K562 (cell line): Measurements from ENCODE around the gene DBX1. TPM values are rescaled to one million over a fixed set of nuclear protein-coding genes. Genes with fewer than 3 reads are reported as not detected.

Source experiments
- ATAC-seq: fragments of 200-7000 bp; cut with Tn5 transposase; 3 replicates; pipeline ENCODE4 v1.9.1; 2020; ENCODE audit warnings: moderate library complexity
- BruUV-seq: library from RNA; stranded (reverse); fragments of 400-500 nt; replicated peaks from 2 replicates; lab custom pipeline; 2021; lab: Mats Ljungman, UMichigan
- CTCF ChIA-PET: fragments of 300-600 bp; formaldehyde crosslinking; extraction: SDS; loops from one replicate; lab custom pipeline; 2021; ENCODE audit warnings: low intra/inter-chr PET ratio; lab: Yijun Ruan, JAX
- POLR2A ChIA-PET: fragments of 300-600, 350-650 bp; sonication (Branson Sonifier 250); formaldehyde crosslinking; extraction: SDS; loops from one replicate; lab custom pipeline; 2021; ENCODE audit warnings: antibody characterized with exemption, inconsistent platforms; lab: Yijun Ruan, JAX
- DNase-seq, 4 experiments: peaks; one replicate each; pipeline versions ENCODE4 v3.0.0 to v3.0.0-alpha.2; 2011 to 2018; ENCODE audit warnings: low spot score in 3 of 4, mixed read lengths in 3 of 4; ENCODE audit errors: extremely low read depth in 1 of 4
- FAIRE-seq: peaks from 2 replicates; lab custom pipeline; 2011; peaks lifted over from hg19 to GRCh38; lab: Jason Lieb, UNC
- H2AFZ ChIP-seq: 2 replicates; pipeline ENCODE4 v1.6.0; 2011; ENCODE audit warnings: low read depth, low read length, control low read depth, inconsistent platforms
- H3K27ac ChIP-seq: fragments of 200-600 bp; 3 replicates; pipeline ENCODE4 v1.8.0; 2011; ENCODE audit warnings: low read depth, mild to moderate bottlenecking, control low read depth, inconsistent platforms, low read length, moderate library complexity, mixed read lengths; ENCODE audit errors: extremely low read depth
- H3K27me3 ChIP-seq, 2 experiments: fragments of 300-600 bp in 1 of 2; 2 replicates in 1 of 2; 3 replicates in 1 of 2; pipeline versions ENCODE4 v1.6.0 to v1.8.0; 2011; ENCODE audit warnings: inconsistent platforms in 2 of 2, low read length in 2 of 2, mild to moderate bottlenecking in 1 of 2, mixed read lengths in 1 of 2, moderate library complexity in 1 of 2; ENCODE audit not compliant: control insufficient read depth in 2 of 2, insufficient read depth in 2 of 2
- H3K36me3 ChIP-seq: fragments of 300-600 bp; 3 replicates; pipeline ENCODE4 v1.8.0; 2011; ENCODE audit warnings: mild to moderate bottlenecking, low read length, inconsistent platforms; ENCODE audit not compliant: control insufficient read depth, insufficient read depth
- H3K4me1 ChIP-seq, 2 experiments: fragments of 200-600 bp in 1 of 2; replicated peaks in 1 of 2; 2 replicates in 1 of 2; 3 replicates in 1 of 2; pipeline versions ENCODE4 v1.5.1 to v1.8.0; 2011; ENCODE audit warnings: inconsistent platforms in 2 of 2, low read length in 2 of 2, mild to moderate bottlenecking in 1 of 2, mixed read lengths in 1 of 2, moderate library complexity in 1 of 2; ENCODE audit not compliant: control insufficient read depth in 2 of 2, insufficient read depth in 2 of 2
- H3K4me2 ChIP-seq: 2 replicates; pipeline ENCODE4 v1.6.1; 2011; ENCODE audit warnings: low read length, control low read depth, inconsistent platforms, mixed read lengths; ENCODE audit not compliant: insufficient read depth
- H3K4me3 ChIP-seq: fragments of 200-600 bp; sonication (generic), shearing (Covaris generic); 2 replicates; pipeline ENCODE4 v1.5.1; 2016; ENCODE audit warnings: control low read depth, inconsistent platforms
- H3K79me2 ChIP-seq: fragments of 200-600 bp; 3 replicates; pipeline ENCODE4 v1.8.0; 2011; ENCODE audit warnings: low read length, inconsistent platforms; ENCODE audit not compliant: control insufficient read depth, insufficient read depth
- H3K9ac ChIP-seq, 2 experiments: 2 replicates each; pipeline versions ENCODE4 v1.6.0 to v1.6.1; 2011; ENCODE audit warnings: low read depth in 2 of 2, low read length in 2 of 2, control low read depth in 1 of 2, inconsistent platforms in 1 of 2, mild to moderate bottlenecking in 1 of 2, mixed read lengths in 1 of 2; ENCODE audit not compliant: insufficient read depth in 1 of 2
- H3K9me1 ChIP-seq: one replicate; pipeline ENCODE4 v1.6.0; 2011; ENCODE audit warnings: inconsistent platforms, mild to moderate bottlenecking, low read length, moderate library complexity; ENCODE audit not compliant: control insufficient read depth, insufficient read depth
- H3K9me3 ChIP-seq: replicated peaks from 2 replicates; pipeline ENCODE4 v1.5.1; 2011; ENCODE audit warnings: low read depth, low read length, inconsistent platforms; ENCODE audit not compliant: control insufficient read depth, insufficient read depth
- H4K20me1 ChIP-seq: replicated peaks from 2 replicates; pipeline ENCODE4 v1.6.1; 2011; ENCODE audit warnings: low read length, inconsistent platforms, mixed read lengths; ENCODE audit not compliant: control insufficient read depth, insufficient read depth
- ARID1B ChIP-seq: fragments of 450-650 bp; IDR thresholded peaks from 2 replicates; pipeline ENCODE4 v1.6.1; 2016; ENCODE audit warnings: antibody characterized with exemption, mild to moderate bottlenecking, inconsistent platforms
- ATF1 ChIP-seq, 2 experiments: fragments of 450-650 bp in 1 of 2; IDR thresholded peaks; 2 replicates each; pipeline ENCODE4 v1.6.1; 2016; ENCODE audit warnings: missing compliant biosample characterization in 1 of 2, missing genetic modification characterization in 1 of 2
- CXXC5 ChIP-seq: fragments of 250-450 bp; sonication (Bioruptor Pico); IDR thresholded peaks from 2 replicates; pipeline ENCODE4 v1.8.0; 2022; ENCODE audit warnings: inconsistent platforms, mild to moderate bottlenecking, moderate library complexity
- DMBX1 ChIP-seq: fragments of 250-450 bp; sonication (Bioruptor Pico); IDR thresholded peaks from 2 replicates; pipeline ENCODE4 v1.8.0; 2022; ENCODE audit warnings: inconsistent platforms, mild to moderate bottlenecking, moderate library complexity, borderline replicate concordance
- DPF2 ChIP-seq: fragments of 450-650 bp; IDR thresholded peaks from 2 replicates; pipeline ENCODE4 v1.6.1; 2016
- FIP1L1 ChIP-seq: fragments of 200-400 bp; formaldehyde crosslinking; IDR thresholded peaks from 2 replicates; pipeline ENCODE4 v1.6.1; 2018; ENCODE audit warnings: mild to moderate bottlenecking, low read depth, low read length; ENCODE audit not compliant: poor library complexity, severe bottlenecking
- GATAD2B ChIP-seq: fragments of 450-650 bp; IDR thresholded peaks from 2 replicates; pipeline ENCODE4 v1.6.1; 2017; ENCODE audit warnings: mild to moderate bottlenecking, borderline replicate concordance
- HDAC1 ChIP-seq, 2 experiments: fragments of 450-650 bp; IDR thresholded peaks; 2 replicates each; pipeline ENCODE4 v1.6.1; 2016 to 2017; ENCODE audit warnings: inconsistent platforms in 1 of 2, mild to moderate bottlenecking in 1 of 2, moderate library complexity in 1 of 2
- LEF1 ChIP-seq: fragments of 450-650 bp; IDR thresholded peaks from 2 replicates; pipeline ENCODE4 v1.6.1; 2016; ENCODE audit warnings: mild to moderate bottlenecking
- MEIS2 ChIP-seq: fragments of 450-650 bp; IDR thresholded peaks from 2 replicates; pipeline ENCODE4 v1.6.1; 2014; ENCODE audit warnings: mild to moderate bottlenecking; ENCODE audit not compliant: partially characterized antibody
- NR2C1 ChIP-seq, 2 experiments: fragments of 450-650 bp; IDR thresholded peaks; 2 replicates each; pipeline ENCODE4 v1.6.1; 2017; ENCODE audit warnings: mild to moderate bottlenecking in 2 of 2, antibody characterized with exemption in 1 of 2, inconsistent platforms in 1 of 2, missing compliant biosample characterization in 1 of 2, missing genetic modification characterization in 1 of 2
- POLR2G ChIP-seq: fragments of 200-400 bp; formaldehyde crosslinking; IDR thresholded peaks from 2 replicates; pipeline ENCODE4 v1.6.1; 2017; ENCODE audit warnings: low read depth, mild to moderate bottlenecking, antibody characterized with exemption, low read length, moderate library complexity
- RFX5 ChIP-seq: IDR thresholded peaks from 2 replicates; pipeline ENCODE4 v1.6.1; 2011; ENCODE audit warnings: low read depth, mild to moderate bottlenecking, improper control_type of control experiment, low read length
- TAF1 ChIP-seq: IDR thresholded peaks from 2 replicates; pipeline ENCODE4 v1.6.1; 2011; ENCODE audit warnings: mild to moderate bottlenecking, low read length, moderate library complexity; ENCODE audit not compliant: insufficient read depth, control insufficient read depth, severe bottlenecking; ENCODE audit errors: extremely low read depth
- ZKSCAN8 ChIP-seq: fragments of 200-800 bp; sonication (Bioruptor generic); IDR thresholded peaks from 2 replicates; pipeline ENCODE4 v1.6.1; 2016; ENCODE audit warnings: missing genetic modification characterization, missing compliant biosample characterization
- ZSCAN29 ChIP-seq: fragments of 450-650 bp; IDR thresholded peaks from 2 replicates; pipeline ENCODE4 v1.6.1; 2017
- in situ Hi-C: fragments of 300-500 bp; cut with MboI; formaldehyde crosslinking; loops from 4 replicates; pipeline ENCODE4 v1.15.0; 2018; ENCODE audit warnings: inconsistent platforms, mixed read lengths
- intact Hi-C: fragments of 100-400 bp; cut with micrococcal nuclease; formaldehyde crosslinking; loops from 2 replicates; pipeline ENCODE4 v1.14.2; 2022
- polyA plus RNA-seq, 8 experiments: library from polyadenylated mRNA; depleted of rRNA in 4 of 8; stranded (reverse) in 5 of 8; unstranded in 3 of 8; fragments of >200 nt; fragmentation: Nextera tagmentation in 2 of 8; fragmentation: Illumina TruSeq in 1 of 8; extraction: Ambion mirVana in 2 of 8; extraction: Trizol in 1 of 8; gene quantifications; 2 replicates each; pipeline versions ENCODE4 v1.2.1 to v1.2.3, GENCODE V29; 2011 to 2014; ENCODE audit warnings: inconsistent platforms in 1 of 8, missing spikeins in 1 of 8
- total RNA-seq, 7 experiments: library from RNA; depleted of rRNA in 6 of 7; stranded (reverse); fragments of >200 nt in 6 of 7; fragmentation: Illumina TruSeq in 2 of 7; extraction: Trizol in 2 of 7; gene quantifications; 2 replicates each; pipeline versions ENCODE4 v1.2.1 to v1.2.3, GENCODE V29; 2011 to 2021; ENCODE audit warnings: low replicate concordance in 1 of 7
- TF ChIP-seq, protein P1 (sequence below): fragments of 250-450 bp; sonication (Bioruptor Pico); IDR thresholded peaks from 2 replicates; pipeline ENCODE4 v1.8.0; 2022; ENCODE audit warnings: moderate library complexity, mild to moderate bottlenecking, inconsistent platforms
- TF ChIP-seq, protein P2 (sequence below): sonication (generic); IDR thresholded peaks from 2 replicates; pipeline ENCODE4 v1.6.1; 2016
- TF ChIP-seq, protein P3 (sequence below): fragments of 450-650 bp; formaldehyde crosslinking; IDR thresholded peaks from 2 replicates; pipeline ENCODE4 v1.4.0; 2022; ENCODE audit warnings: mild to moderate bottlenecking, moderate library complexity

DBX1 gene
- total and polyA plus RNA-seq, 9 of the 15 experiments (the other 6 are each of a cell fraction or from before 2014, with no cell fraction given), result not detected

DNA sequence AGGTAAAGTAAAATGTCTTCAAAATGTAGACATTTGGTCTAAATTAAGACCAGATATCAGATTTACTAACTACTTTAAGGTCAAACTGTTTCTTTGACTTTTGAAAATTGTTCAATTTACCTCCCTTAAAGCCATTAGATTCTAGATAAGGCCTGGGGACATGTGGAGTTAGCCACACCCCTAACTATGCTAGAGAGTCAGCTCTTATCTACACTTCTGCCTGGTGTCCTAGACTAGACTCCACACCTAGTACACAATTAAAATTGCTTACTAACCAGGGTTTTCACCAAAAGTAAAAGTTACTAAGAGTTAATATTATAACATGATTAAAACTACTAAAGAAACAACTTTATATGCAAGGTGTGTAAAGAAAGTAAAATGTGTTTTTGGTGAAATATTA is 43.6 kb upstream of the DBX1 start:
- FAIRE-seq, result no peak
- TF ChIP-seq TAF1 (no peak), CXXC5 (CRISPR knock-in tag) (no peak), LEF1 (no peak), ZSCAN29 (no peak), DMBX1 (no peak), ARID1B (peak; percentile 17; the same call in 1 of the 2 replicates), FIP1L1 (no peak), GATAD2B (0 out of 2 replicates have a peak, but pooled peaks have one; percentile 13), MEIS2 (no peak), RFX5 (no peak), ZKSCAN8 (CRISPR knock-in tag) (no peak), HDAC1 (IDR thresholded peaks at IDR 0.05) (no peak), ATF1 (CRISPR knock-in tag; IDR thresholded peaks at IDR 0.05) (no peak), ATF1 (tag; IDR thresholded peaks at IDR 0.05) (no peak), DPF2 (0 out of 2 replicates have a peak, but pooled peaks have one; percentile 35), NR2C1 (IDR thresholded peaks at IDR 0.05) (no peak), NR2C1 (tag; IDR thresholded peaks at IDR 0.05) (no peak), POLR2G (no peak)
- TF ChIP-seq, protein P1, sequence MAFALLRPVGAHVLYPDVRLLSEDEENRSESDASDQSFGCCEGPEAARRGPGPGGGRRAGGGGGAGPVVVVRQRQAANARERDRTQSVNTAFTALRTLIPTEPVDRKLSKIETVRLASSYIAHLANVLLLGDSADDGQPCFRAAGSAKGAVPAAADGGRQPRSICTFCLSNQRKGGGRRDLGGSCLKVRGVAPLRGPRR, result no peak
- TF ChIP-seq, protein P2, sequence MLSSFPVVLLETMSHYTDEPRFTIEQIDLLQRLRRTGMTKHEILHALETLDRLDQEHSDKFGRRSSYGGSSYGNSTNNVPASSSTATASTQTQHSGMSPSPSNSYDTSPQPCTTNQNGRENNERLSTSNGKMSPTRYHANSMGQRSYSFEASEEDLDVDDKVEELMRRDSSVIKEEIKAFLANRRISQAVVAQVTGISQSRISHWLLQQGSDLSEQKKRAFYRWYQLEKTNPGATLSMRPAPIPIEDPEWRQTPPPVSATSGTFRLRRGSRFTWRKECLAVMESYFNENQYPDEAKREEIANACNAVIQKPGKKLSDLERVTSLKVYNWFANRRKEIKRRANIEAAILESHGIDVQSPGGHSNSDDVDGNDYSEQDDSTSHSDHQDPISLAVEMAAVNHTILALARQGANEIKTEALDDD, result peak; percentile 92
- TF ChIP-seq, protein P3, sequence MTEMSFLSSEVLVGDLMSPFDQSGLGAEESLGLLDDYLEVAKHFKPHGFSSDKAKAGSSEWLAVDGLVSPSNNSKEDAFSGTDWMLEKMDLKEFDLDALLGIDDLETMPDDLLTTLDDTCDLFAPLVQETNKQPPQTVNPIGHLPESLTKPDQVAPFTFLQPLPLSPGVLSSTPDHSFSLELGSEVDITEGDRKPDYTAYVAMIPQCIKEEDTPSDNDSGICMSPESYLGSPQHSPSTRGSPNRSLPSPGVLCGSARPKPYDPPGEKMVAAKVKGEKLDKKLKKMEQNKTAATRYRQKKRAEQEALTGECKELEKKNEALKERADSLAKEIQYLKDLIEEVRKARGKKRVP (CRISPR knock-in tag), result no peak
- Histone ChIP-seq H3K4me1 (no peaks in the 10 kb centered on the region), H2AFZ (no peak overlapping the region), H4K20me1 (no peaks in the 10 kb centered on the region), H3K4me2 (no peak overlapping the region), H3K27ac (no peak overlapping the region), H3K27me3 (peaks cover 17 to 22% of the 10 kb centered on the region in 2 experiments; a peak in 4 of 5 replicates), H3K9me3 (no peaks in the 10 kb centered on the region), H3K9ac (no peak overlapping the region), H3K79me2 (no peaks in the 10 kb centered on the region), H3K36me3 (no peaks in the 10 kb centered on the region), H3K4me3 (no peak overlapping the region), H3K9me1 (no peaks in the 10 kb centered on the region)
- intact Hi-C loops, result no loop called here
- peak; percentile 85 for ATAC-seq
- peak in 3 of 4 experiments; percentile 16 to 59 (median 17) for DNase-seq
- in situ Hi-C loops, result no loop called here
- ChIA-PET POLR2A (interaction anchor here (2.1 kb wide), 1 partner anchor 11 kb away, joined by 8 read pairs; no protein-coding TSS in a partner anchor), CTCF (interaction anchor here (0.7 kb wide), 1 partner anchor 253 kb away, joined by 3 read pairs; no protein-coding TSS in a partner anchor)
- BruUV-seq, result no TSS peak
